ENCODE data around the gene PLAAT2.
A peak's percentile ranks its signal among the peaks of the same experiment; 100 is the strongest.
"Not testable (repeated sequence)": the region's sequence is repeated elsewhere in the genome, so short reads cannot be mapped to it uniquely, and the experiment has no call there.

The PLAAT2 gene

GRCh38 chr11:63551091-63551888, 11.9 kb downstream of the PLAAT2 start:
- Histone ChIP-seq H3K4me2 (ENCODE audit: insufficient read depth, low read length) (peak overlapping the region; percentile 63), H3K27ac (ENCODE audit: low read length) (peak overlapping the region; percentile 83), H3K4me1 (ENCODE audit: insufficient read depth, low read length) (peaks cover 47% of the 10 kb centered on the region), H2AFZ (ENCODE audit: low read depth, low read length) (peak overlapping the region; percentile 66), H3K36me3 (ENCODE audit: insufficient read depth, low read length) (no peaks in the 10 kb centered on the region), H3K9ac (ENCODE audit: low read depth, low read length) (peak overlapping the region; percentile 45), H3K4me3 (ENCODE audit: low read depth in 1 of 2, low read length in 2 of 2) (peak overlapping the region in 1 of 2 experiments; percentile 50; a peak in 2 of 4 replicates), H3K27me3 (ENCODE audit: insufficient read depth, low read length, poor library complexity) (no peaks in the 10 kb centered on the region), H3K9me3 (ENCODE audit: insufficient read depth, low read length, severe bottlenecking) (no peaks in the 10 kb centered on the region), H4K20me1 (ENCODE audit: insufficient read depth, low read length) (no peaks in the 10 kb centered on the region), H3K79me2 (ENCODE audit: insufficient read depth, low read length) (no peaks in the 10 kb centered on the region)
- DNase-seq, result peak; percentile 80
- peak; percentile 38 for ATAC-seq (ENCODE audit: insufficient read depth, low read depth)
- no peak for TF ChIP-seq EZH2 (IDR thresholded peaks at IDR 0.05; ENCODE audit: borderline replicate concordance, low read depth, low read length, severe bottlenecking)
- no peak for TF ChIP-seq CTCF (IDR thresholded peaks at IDR 0.05; ENCODE audit: borderline replicate concordance, extremely low read depth, low read length, poor library complexity, severe bottlenecking)

GRCh38 chr11:63550156-63550700, 13.0 kb downstream of the PLAAT2 start:
- not testable (repeated sequence) for H3K9me3 ChIP-seq (ENCODE audit: insufficient read depth, low read length, severe bottlenecking); H3K27me3 ChIP-seq (ENCODE audit: insufficient read depth, low read length, poor library complexity); H3K9ac ChIP-seq (ENCODE audit: low read depth, low read length); ATAC-seq (ENCODE audit: insufficient read depth, low read depth); H3K79me2 ChIP-seq (ENCODE audit: insufficient read depth, low read length); H2AFZ ChIP-seq (ENCODE audit: low read depth, low read length); DNase-seq; H4K20me1 ChIP-seq (ENCODE audit: insufficient read depth, low read length); H3K4me2 ChIP-seq (ENCODE audit: insufficient read depth, low read length); H3K4me3 ChIP-seq (ENCODE audit: low read depth in 1 of 2, low read length in 2 of 2); H3K36me3 ChIP-seq (ENCODE audit: insufficient read depth, low read length)
- peak overlapping the region; percentile 55 for H3K27ac ChIP-seq (ENCODE audit: low read length)
- H3K4me1 ChIP-seq (ENCODE audit: insufficient read depth, low read length), result peaks cover 47% of the 10 kb centered on the region

DNA sequence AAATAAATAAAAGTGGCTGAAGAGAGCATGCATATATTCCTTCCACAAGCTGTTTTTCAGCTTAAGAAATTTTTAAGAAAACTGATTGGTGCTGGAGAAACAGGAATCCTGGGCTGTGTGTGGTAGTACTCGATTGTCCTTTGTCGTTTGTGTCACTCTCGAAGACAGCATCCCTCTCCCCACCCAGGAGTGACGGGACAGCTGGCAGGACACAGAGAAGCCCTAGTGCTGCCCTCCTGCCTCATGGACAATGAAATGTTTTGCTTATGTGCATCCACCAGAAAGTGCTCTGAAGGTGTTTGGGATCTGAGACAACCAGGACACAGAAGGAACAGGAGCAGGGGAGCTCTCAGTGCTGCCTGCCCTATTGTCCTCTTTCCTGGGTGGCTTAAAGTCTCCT, 13.8 kb downstream of the PLAAT2 start:
- H4K20me1 ChIP-seq (ENCODE audit: insufficient read depth, low read length), result no peaks in the 10 kb centered on the region
- no peak overlapping the region for H3K4me3 ChIP-seq (ENCODE audit: low read depth in 1 of 2, low read length in 2 of 2)
- TF ChIP-seq CTCF (IDR thresholded peaks at IDR 0.05; ENCODE audit: borderline replicate concordance, extremely low read depth, low read length, poor library complexity, severe bottlenecking) (no peak), EZH2 (IDR thresholded peaks at IDR 0.05; ENCODE audit: borderline replicate concordance, low read depth, low read length, severe bottlenecking) (no peak)
- no peak overlapping the region for H3K27ac ChIP-seq (ENCODE audit: low read length)
- no peak for ATAC-seq (ENCODE audit: insufficient read depth, low read depth)
- peaks cover 39% of the 10 kb centered on the region for H3K4me1 ChIP-seq (ENCODE audit: insufficient read depth, low read length)
- H3K36me3 ChIP-seq (ENCODE audit: insufficient read depth, low read length), result no peaks in the 10 kb centered on the region; the same call in 1 of the 2 replicates
- no peak overlapping the region for H3K4me2 ChIP-seq (ENCODE audit: insufficient read depth, low read length)
- no peaks in the 10 kb centered on the region for H3K79me2 ChIP-seq (ENCODE audit: insufficient read depth, low read length)
- H3K9me3 ChIP-seq (ENCODE audit: insufficient read depth, low read length, severe bottlenecking), result no peaks in the 10 kb centered on the region
- no peak for DNase-seq
- H3K9ac ChIP-seq (ENCODE audit: low read depth, low read length), result no peak overlapping the region
- H3K27me3 ChIP-seq (ENCODE audit: insufficient read depth, low read length, poor library complexity), result no peaks in the 10 kb centered on the region
- H2AFZ ChIP-seq (ENCODE audit: low read depth, low read length), result no peak overlapping the region

GRCh38 chr11:63548178-63548577, 15.0 kb downstream of the PLAAT2 start:
- no peaks in the 10 kb centered on the region for H4K20me1 ChIP-seq (ENCODE audit: insufficient read depth, low read length)
- no peak overlapping the region for H3K4me2 ChIP-seq (ENCODE audit: insufficient read depth, low read length)
- H2AFZ ChIP-seq (ENCODE audit: low read depth, low read length), result no peak overlapping the region
- no peaks in the 10 kb centered on the region for H3K79me2 ChIP-seq (ENCODE audit: insufficient read depth, low read length)
- H3K36me3 ChIP-seq (ENCODE audit: insufficient read depth, low read length), result no peaks in the 10 kb centered on the region; the same call in 1 of the 2 replicates
- TF ChIP-seq EZH2 (IDR thresholded peaks at IDR 0.05; ENCODE audit: borderline replicate concordance, low read depth, low read length, severe bottlenecking) (no peak), CTCF (IDR thresholded peaks at IDR 0.05; ENCODE audit: borderline replicate concordance, extremely low read depth, low read length, poor library complexity, severe bottlenecking) (no peak)
- no peaks in the 10 kb centered on the region for H3K9me3 ChIP-seq (ENCODE audit: insufficient read depth, low read length, severe bottlenecking)
- H3K27ac ChIP-seq (ENCODE audit: low read length), result no peak overlapping the region
- peaks cover 27% of the 10 kb centered on the region for H3K4me1 ChIP-seq (ENCODE audit: insufficient read depth, low read length)
- no peak overlapping the region for H3K4me3 ChIP-seq (ENCODE audit: low read depth in 1 of 2, low read length in 2 of 2)
- DNase-seq (no peak), ATAC-seq (ENCODE audit: insufficient read depth, low read depth) (no peak)
- no peaks in the 10 kb centered on the region for H3K27me3 ChIP-seq (ENCODE audit: insufficient read depth, low read length, poor library complexity)
- H3K9ac ChIP-seq (ENCODE audit: low read depth, low read length), result no peak overlapping the region

Data from DND-41 (cell line).